GM13976 (cell line): ENCODE results near the gene RGS7.

Experiments
- DNase-seq: peaks from one replicate; pipeline ENCODE4 v3.0.0; 2012; ENCODE audit warnings: low spot score
- CTCF ChIP-seq: IDR thresholded peaks from 2 replicates; pipeline ENCODE4 v1.5.1; 2012; ENCODE audit warnings: borderline replicate concordance, mild to moderate bottlenecking; ENCODE audit not compliant: insufficient read depth; ENCODE audit errors: extremely low read depth, missing control alignments, control extremely low read depth
- in situ Hi-C: fragments of 300-500 bp; cut with MboI; formaldehyde crosslinking; loops from one replicate; pipeline ENCODE4 v1.12.0; 2022; ENCODE audit warnings: low sequenced_read_pairs, mixed read lengths, inconsistent platforms; ENCODE audit not compliant: unreplicated experiment

The RGS7 gene

GRCh38 chr1:240968864-240969263 is 388.1 kb downstream of the RGS7 start:
- in situ Hi-C loops, result no loop called here
- no peak for TF ChIP-seq CTCF
- no peak for DNase-seq

GRCh38 chr1:240967070-240967724 is 389.8 kb downstream of the RGS7 start:
- no peak for DNase-seq
- TF ChIP-seq CTCF, result no peak
- in situ Hi-C loops, result no loop called here

GRCh38 chr1:240965581-240966091 is 391.4 kb downstream of the RGS7 start:
- in situ Hi-C loops, result no loop called here
- no peak for DNase-seq
- TF ChIP-seq CTCF, result no peak

GRCh38 chr1:240962086-240962485 is 394.9 kb downstream of the RGS7 start:
- DNase-seq, result no peak
- in situ Hi-C loops, result no loop called here
- no peak for TF ChIP-seq CTCF

GRCh38 chr1:240956424-240956823 is 400.6 kb downstream of the RGS7 start:
- DNase-seq, result no peak
- TF ChIP-seq CTCF, result no peak
- in situ Hi-C loops, result no loop called here

- in situ Hi-C loops, result no loop called here
- no peak for DNase-seq
- TF ChIP-seq CTCF, result no peak
These were observed 401.0 kb downstream of the RGS7 start for GRCh38 chr1:240956020-240956419.

GRCh38 chr1:240947438-240948224 is 409.4 kb downstream of the RGS7 start:
- in situ Hi-C loops, result no loop called here
- no peak for TF ChIP-seq CTCF
- no peak for DNase-seq
